GM13976 (cell line): ENCODE measurements around the gene CD3G.
A peak's percentile ranks its signal among the peaks of the same experiment; 100 is the strongest.
"Not testable (repeated sequence)": the region's sequence is repeated elsewhere in the genome, so short reads cannot be mapped to it uniquely, and the experiment has no call there.

ENCODE experiments used
- DNase-seq: peaks from one replicate; pipeline ENCODE4 v3.0.0; 2012; ENCODE audit warnings: low spot score
- CTCF ChIP-seq: IDR thresholded peaks from 2 replicates; pipeline ENCODE4 v1.5.1; 2012; ENCODE audit warnings: borderline replicate concordance, mild to moderate bottlenecking; ENCODE audit not compliant: insufficient read depth; ENCODE audit errors: extremely low read depth, missing control alignments, control extremely low read depth
- in situ Hi-C: fragments of 300-500 bp; cut with MboI; formaldehyde crosslinking; loops from one replicate; pipeline ENCODE4 v1.12.0; 2022; ENCODE audit warnings: low sequenced_read_pairs, mixed read lengths, inconsistent platforms; ENCODE audit not compliant: unreplicated experiment

Gene CD3G

DNA sequence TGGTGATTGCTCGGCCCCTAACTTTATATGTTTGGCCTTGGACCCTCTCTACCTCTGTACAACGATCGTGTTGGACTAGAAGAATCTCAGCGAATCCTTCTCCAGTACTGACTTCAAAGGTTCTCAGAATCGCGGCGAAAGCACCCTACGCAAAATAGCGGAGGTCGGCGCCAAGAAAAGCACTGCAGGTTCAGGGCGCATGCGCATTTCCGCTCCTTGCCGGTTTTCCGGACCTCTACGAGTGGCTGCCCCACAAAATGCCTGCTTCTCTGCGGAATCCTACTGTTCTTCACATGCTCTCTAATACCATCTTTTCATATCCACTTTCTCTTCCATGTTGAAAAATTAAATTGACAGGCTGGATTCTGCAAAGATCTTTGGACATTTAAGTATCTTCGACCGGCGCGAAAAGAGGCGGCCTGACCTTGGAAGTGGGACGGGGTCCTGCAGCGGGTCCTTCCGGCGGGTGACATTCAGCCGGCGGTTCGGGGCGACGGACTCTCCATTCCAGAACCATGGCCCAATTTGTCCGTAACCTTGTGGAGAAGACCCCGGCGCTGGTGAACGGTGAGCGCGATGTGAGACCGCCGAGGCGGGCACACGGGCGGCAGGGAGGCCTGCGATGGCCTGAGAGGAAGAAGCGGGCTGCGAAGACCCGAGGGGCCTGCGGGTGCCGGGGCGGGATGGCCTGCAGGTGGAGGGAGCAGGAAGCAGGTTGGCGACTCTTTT lies 57.2 kb downstream of the CD3G start, which contains the start of gene ATP5MG:
ATP5MG (plus strand) TSS at position 456 of the 729 bp plus-strand sequence; CDS start at position 516, 60 bp downstream.
- TF ChIP-seq CTCF, result no peak
- in situ Hi-C loops, result no loop called here
- DNase-seq, result peak; percentile 89

- no peak for DNase-seq
- no peak for TF ChIP-seq CTCF
- in situ Hi-C loops, result no loop called here
Observed at GRCh38 chr11:118401880-118402590, 57.9 kb downstream of the CD3G start.

DNA sequence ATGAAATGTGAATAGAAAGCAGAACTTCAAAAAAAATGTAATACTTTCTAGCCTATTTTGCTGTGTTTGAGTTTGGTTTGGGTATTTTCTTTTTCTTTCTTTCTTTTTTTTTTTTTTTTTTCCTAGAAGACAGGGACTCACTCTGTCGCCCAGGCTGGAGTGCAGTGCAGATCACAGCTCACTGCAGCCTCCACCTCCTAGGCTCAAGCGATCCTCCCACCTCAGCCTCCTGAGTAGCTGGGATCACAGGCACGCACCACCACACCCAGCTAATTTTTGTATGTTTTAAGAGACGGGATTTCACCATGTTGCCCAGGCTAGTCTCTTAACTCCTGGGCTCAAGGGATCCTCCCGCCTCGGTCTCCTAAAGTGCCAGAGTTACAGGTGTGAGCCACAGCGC lies 58.5 kb downstream of the CD3G start:
- DNase-seq, in situ Hi-C loops: not testable (repeated sequence)
